Measurements from ENCODE around the gene DTHD1.

DTHD1 gene

DNA sequence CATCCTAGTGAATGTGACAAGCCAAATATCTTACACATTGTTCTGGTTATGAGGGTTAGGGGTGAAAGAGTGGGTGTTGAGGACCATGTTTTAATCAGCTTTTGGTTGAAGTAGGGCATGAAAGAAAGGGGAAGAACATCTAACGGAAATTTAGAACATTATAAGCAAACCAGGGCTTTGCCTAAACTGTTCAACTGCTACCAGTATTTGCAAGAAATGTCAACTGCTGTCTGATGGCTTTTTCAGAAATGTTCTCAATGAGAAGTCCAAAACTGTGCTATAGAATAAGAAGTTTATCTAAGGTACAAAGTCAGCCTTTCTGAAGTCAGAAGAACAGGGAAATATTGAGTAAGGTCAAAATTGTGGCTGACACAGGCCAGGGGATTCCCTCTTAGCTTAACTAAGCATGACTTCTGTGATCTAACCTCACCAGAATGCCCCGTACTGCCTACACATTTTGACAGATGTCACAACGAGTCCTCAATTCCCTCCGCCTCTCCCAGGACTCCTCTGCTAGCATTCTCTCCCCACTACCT, 67.1 kb downstream of the DTHD1 start:
- peak; percentile 49 for DNase-seq (ENCODE audit: low spot score)

DNA sequence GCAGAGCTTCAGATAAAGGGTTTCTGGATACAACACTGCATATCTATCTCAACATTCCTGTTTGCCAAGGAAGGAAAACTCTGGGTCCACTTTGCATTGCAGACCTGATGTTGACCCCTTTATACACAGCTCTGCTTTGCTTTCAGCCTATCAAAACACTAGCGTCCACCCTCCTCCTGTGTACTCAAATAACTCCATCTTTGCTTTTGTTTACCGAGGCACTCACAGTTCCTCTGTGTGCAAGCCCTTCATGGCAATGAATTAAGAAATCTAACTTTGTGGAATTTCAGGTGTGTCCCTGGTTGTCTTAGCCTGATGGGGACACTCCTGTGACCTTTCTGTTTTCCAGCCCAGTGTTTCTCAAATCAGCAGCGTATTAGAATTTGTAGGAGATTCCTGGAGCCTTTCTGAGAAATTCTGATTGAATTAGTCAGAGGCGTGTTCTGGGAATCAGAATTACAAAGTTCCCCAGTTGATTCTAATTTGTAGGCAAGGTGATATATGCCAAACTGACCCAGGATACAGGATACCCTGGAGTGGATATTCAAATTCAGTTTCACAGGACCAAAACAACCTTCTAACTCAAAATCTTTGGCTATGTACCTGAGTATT, 68.6 kb downstream of the DTHD1 start:
- no peak for DNase-seq (ENCODE audit: low spot score)

DNA sequence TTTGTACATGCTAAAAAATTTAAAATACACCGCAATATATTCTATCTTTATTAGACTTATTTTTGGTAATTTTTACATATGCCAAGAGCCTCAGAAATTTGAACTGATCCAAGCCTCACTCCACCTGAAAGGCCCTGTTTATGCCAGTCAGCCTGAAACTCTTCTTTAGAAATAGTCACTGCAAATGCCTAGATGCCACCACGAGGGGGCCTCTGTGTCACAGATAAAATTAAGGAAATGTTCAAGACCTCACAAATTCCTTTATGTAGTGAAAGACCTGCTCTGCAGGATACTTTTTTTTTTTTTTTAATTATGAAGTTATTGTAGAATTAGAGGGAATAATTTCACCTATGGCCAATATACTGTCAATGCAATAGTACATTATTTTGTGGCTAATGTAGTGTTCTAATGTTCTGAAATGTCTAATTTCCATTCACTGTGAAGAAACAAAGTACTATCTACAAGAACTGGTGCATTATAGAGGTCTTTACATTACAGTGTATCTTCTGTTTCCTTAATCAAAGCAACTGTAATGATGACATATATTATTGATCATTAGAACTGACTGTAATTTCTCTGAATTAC, 69.8 kb downstream of the DTHD1 start:
- DNase-seq (ENCODE audit: low spot score): peak; percentile 78

DNA sequence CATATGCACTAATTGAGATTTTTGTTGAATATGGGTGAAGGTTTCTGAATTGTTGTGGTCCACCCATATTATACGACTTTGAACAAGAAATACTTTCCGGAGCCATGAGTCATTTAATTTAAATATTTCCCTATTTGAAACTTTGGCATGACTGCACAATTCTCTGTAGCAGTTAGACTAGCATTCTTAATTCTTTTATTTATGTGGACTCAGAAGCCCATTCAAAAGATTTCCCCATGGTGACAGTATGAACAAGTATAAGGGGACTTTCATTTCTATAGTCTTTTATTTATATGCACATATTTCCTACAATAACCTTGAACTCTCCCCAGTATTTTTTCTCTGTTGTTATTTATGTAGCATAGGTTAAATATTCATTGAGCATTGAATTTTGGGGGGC, 72.6 kb downstream of the DTHD1 start:
- DNase-seq (ENCODE audit: low spot score): no peak

DNA sequence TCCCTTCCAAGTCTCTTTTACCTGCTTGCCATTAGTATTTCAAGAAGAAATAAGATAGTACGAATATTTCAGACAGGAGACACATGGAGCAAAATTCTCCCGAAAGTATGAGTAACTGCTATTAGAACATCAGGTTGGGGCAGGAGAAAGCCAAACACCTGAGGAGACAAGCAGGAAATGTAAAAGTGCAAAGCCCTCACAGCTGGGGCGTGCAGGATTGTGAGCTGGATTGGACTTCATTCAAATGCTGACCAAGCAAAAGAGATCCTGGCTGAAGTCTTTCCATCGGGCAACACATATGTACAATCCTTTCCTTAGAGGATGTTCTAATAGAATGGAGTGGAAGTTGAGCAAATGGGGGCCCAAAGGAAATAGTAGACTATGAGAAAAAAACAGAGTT, 76.8 kb downstream of the DTHD1 start:
- no peak for DNase-seq (ENCODE audit: low spot score)

DNA sequence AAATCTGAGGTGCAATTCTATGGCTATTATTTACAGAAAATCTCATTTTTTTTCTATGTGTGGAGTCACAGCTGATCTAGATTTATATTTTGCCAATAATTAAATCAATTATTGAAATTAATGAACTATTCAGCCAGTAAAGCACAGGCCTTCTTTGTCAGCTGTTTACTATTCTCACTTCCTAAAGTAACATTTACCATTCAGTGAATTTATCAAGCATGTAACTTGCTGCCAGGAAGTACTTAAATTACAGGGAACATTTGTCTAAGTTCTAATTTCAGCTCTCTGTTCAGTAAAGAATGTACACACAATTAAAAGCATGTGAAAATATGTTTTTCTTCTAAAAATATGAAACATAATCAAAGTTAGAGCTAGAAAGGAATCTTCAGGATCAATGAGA, 79.3 kb downstream of the DTHD1 start:
- no peak for DNase-seq (ENCODE audit: low spot score)

DNA sequence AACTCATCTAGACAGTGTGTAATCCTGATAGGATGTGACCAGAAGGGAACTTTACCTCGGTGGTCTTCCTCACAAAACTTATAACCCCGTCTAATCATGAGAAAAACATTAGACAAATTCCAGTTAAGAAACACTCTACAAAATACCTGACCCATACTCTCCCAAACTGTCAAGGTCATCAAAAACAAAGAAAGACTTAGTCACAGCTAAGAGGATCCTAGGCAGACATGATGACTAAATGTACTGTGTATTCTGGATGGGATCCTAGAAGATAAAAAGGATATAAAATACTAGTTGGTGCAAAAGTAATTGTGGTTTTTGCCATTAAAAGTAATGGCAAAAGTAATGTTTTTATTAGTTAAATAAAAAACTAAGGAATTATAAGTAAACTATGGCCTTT, 81.6 kb downstream of the DTHD1 start:
- no peak for DNase-seq (ENCODE audit: low spot score)

DNA sequence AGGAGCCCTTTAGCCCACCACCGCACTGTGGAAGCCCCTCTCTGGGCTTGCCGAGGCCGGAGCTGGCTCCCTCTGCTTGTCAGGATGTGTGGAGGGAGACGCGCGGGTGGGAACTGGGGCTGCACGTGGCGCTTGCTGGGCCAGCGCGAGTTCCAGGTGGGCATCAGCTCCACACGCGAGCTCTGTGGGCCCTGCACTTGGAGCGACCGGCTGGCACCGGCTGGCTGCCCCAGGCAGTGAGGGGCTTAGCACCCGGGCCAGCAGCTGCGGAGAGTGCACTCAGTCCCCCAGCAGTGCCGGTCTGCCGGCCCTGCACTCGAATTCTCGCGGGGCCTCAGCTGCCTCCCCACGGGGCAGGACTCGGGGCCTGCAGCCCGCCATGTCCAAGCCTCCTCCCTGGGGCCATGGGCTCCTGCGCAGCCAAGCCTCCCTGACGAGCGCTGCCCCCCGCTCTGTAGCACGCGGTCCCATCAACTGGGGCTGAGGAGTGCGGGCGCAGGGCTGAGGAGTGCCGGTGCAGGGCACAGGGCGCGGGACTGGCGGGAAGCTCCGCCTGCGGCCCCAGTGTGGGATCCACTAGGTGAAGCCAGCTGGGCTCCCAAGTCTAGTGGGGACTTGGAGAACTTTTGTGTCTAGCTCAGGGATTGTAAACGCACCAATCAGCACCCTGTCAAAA, 93.6 kb downstream of the DTHD1 start:
- DNase-seq (ENCODE audit: low spot score): no peak

DNA sequence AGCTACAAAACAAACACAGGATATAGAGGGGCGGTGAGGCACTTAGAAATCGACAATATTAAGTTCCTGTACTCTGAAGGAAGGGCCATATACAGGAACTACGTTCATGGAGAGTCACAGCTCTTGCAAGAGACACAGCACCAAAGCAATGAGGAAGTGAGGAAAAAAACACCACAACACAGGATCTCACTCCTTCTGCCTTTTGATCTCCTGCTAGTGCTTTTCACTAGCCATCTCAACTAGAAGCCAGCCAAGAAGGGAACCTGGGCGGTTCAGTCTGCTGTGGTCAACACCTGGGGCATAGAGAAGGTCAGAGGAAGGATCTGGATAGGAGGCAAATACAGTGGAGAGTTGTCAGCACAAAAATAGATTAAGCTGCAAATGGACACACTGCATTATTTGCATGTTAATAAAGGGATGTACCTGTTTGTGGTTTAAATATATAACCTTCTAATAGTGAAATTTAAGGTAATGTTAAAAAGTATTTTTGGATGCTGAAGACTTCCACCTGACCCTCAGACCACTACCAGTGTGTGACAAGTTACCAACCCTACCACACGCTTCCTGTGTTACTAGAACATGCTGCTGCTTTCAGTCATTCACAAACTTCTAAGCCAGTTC, 104.6 kb downstream of the DTHD1 start:
- peak; percentile 57 for DNase-seq (ENCODE audit: low spot score)

DNA sequence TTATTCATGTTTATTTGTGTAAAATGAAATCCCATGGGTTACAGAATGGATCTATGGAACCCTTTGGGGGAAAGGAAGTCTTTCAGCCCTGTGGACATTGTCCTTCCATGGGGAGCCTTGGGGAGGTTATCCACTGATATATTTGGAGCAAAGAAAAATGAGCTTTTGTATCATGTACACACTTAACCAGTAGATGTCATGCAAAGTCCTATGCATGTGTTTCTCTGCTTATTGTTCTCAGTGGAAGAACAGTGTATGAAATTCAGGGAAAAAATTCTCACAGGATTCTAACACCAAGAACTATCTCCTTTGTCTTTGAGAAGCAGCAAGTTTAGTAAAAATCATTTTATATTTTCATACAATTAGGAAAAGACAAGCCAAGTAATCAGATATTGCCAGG, 105.3 kb downstream of the DTHD1 start:
- DNase-seq (ENCODE audit: low spot score): no peak

DNA sequence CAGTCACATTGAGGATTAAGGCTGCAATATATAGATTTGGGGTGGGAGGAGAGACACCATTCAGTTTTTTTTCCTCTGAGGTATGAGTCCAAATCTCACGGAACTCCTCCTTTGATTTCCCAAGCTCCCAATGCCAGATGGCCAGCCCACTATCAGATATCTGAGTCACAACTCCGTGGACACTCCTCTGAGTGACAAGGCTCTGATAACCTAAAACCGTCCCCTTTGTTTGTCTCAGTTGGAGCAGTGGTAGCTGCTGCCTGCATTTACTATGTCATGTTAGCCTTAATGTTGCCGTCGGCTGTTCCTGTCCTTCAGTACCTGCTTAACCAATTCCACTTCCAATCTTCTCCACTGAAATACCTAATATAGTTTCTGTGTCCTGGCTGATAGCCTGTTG, 107.3 kb downstream of the DTHD1 start:
- no peak for DNase-seq (ENCODE audit: low spot score)

DNA sequence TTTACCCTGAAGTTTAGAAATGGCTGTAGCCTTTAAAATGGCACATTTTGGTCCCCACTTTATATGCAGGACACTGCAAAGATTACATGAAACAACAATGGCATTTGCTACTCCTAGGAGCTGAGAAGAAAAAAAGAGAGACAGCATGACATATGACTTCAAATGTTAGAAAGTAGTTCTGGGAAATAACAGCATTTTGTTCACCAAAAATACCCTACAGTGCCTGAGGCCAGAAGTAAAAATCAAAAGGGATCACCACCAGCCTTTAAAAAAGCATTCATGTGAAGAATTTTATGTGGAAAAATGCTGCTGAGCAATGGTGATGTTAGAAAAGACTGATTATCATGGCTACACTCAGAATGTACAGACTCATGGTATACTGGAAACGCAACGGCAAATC, 110.0 kb downstream of the DTHD1 start:
- no peak for DNase-seq (ENCODE audit: low spot score)

DNA sequence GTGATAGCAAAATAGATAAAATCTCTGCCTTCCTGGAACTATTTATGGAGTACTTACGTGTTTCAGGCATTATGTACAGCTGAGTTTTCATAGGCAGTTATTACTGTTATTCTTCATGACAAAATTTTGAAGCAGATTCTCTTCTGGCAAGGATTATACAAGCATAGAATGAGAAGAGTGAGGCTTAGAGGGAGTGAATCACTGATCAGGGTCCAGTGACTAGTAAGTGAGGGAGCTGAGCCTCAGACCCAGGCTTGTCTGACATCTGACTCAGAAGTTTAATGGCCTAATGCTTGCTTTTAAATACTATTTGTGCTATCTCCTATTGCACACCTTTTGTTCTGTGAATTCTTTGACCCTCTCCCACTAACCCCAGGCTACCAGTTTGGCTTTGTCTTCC, 110.6 kb downstream of the DTHD1 start:
- DNase-seq (ENCODE audit: low spot score): no peak

DNA sequence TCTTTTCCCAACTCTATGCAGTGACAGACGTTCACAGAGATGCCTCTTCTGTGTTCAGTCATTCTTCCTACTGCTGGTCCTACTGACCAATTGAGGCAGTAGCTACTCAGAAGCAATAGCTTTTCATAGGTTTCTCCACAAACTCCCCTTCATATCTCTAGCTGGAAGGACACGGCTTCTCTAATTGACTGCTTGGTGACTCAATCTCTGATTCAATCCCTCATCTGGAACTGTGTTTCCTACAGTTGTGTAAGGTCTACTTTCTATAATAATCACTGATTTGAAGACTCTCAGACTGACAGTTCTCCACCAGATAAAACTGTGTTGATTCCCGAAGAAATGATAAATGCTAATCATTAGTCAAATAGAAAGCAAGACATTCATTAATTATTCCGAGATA, 111.5 kb downstream of the DTHD1 start:
- peak; percentile 11 for DNase-seq (ENCODE audit: low spot score)
